ENCODE measurements around the gene WWOX. TPM values are rescaled to one million over a fixed set of nuclear protein-coding genes. Genes with fewer than 3 reads are reported as not detected.

WWOX gene
- total and polyA plus RNA-seq, 2 of the 4 experiments (the other 2 are of a cell fraction): 2.7 to 5.4 TPM

GRCh38 chr16:79004309-79004708 is 904.9 kb downstream of the WWOX start:
- ChIA-PET CTCF (no interaction called here), POLR2A (ENCODE audit: unreplicated experiment) (no interaction called here)
- H4K5ac ChIP-seq (ENCODE audit: low read depth, low read length): no peak overlapping the region
- H3K79me1 ChIP-seq (ENCODE audit: low read depth in 1 of 2, low read length in 2 of 2): no peaks in the 10 kb centered on the region
- 93% methylated on average over 4 of the region's 12 CpGs; no CpG with 5 or more reads in 1 of the 2 experiments for WGBS, 2 experiments (ENCODE audit: extremely low coverage in 2 of 2, insufficient read length in 1 of 2)
- no peaks in the 10 kb centered on the region for H3K9me1 ChIP-seq (ENCODE audit: insufficient read depth, low read length)
- no peak overlapping the region for H3K4me2 ChIP-seq (ENCODE audit: low read depth, low read length)
- no peak overlapping the region for H2AK5ac ChIP-seq (ENCODE audit: low read depth, low read length)
- H3K4me3 ChIP-seq (ENCODE audit: insufficient read depth, low read depth, low read length): no peak overlapping the region
- H2BK20ac ChIP-seq (ENCODE audit: low read depth, low read length): no peak overlapping the region
- H4K8ac ChIP-seq (ENCODE audit: low read depth in 2 of 2, low read length in 2 of 2): no peak overlapping the region
- no peaks in the 10 kb centered on the region for H3K4me1 ChIP-seq (ENCODE audit: control insufficient read depth, insufficient read depth, low read length)
- no peak overlapping the region for H3K18ac ChIP-seq (ENCODE audit: low read depth, low read length)
- no peak overlapping the region for H2AFZ ChIP-seq (replicated peaks; ENCODE audit: low read length, poor library complexity)
- no peak overlapping the region for H3K4ac ChIP-seq (ENCODE audit: low read depth, low read length)
- no peak overlapping the region for H3K23ac ChIP-seq (ENCODE audit: low read depth, low read length)
- no peak overlapping the region for H2BK15ac ChIP-seq (ENCODE audit: low read depth, low read length)
- H2AK9ac ChIP-seq (replicated peaks; ENCODE audit: low read depth, low read length, poor library complexity): no peak overlapping the region
- H3K56ac ChIP-seq (ENCODE audit: extremely low read depth, insufficient read depth, low read length): no peak overlapping the region
- BruUV-seq (replicated peaks): no TSS peak
- no peaks in the 10 kb centered on the region for H3K27me3 ChIP-seq (ENCODE audit: control insufficient read depth, insufficient read depth, low read length)
- TF ChIP-seq MAZ (IDR thresholded peaks at IDR 0.05; ENCODE audit: borderline replicate concordance, low read depth, low read length) (no peak), POLR2A (IDR thresholded peaks at IDR 0.05; ENCODE audit: low read depth, low read length) (no peak), CEBPB (IDR thresholded peaks at IDR 0.05; ENCODE audit: low read depth, low read length) (no peak), NFE2L2 (IDR thresholded peaks at IDR 0.05; ENCODE audit: low read depth, low read length) (no peak), RCOR1 (IDR thresholded peaks at IDR 0.05; ENCODE audit: insufficient replicate concordance, low read length) (no peak), MAFK (IDR thresholded peaks at IDR 0.05; ENCODE audit: low read depth, low read length) (no peak), SMC3 (IDR thresholded peaks at IDR 0.05; ENCODE audit: low read depth, low read length) (no peak), RFX5 (IDR thresholded peaks at IDR 0.05; ENCODE audit: low read depth, low read length) (no peak), BHLHE40 (IDR thresholded peaks at IDR 0.05; ENCODE audit: low read depth, low read length) (no peak), RAD21 (IDR thresholded peaks at IDR 0.05; ENCODE audit: low read length) (no peak), CHD1 (IDR thresholded peaks at IDR 0.05; ENCODE audit: low read depth, low read length) (no peak), FOS (IDR thresholded peaks at IDR 0.05; ENCODE audit: low read depth, low read length) (no peak), MXI1 (IDR thresholded peaks at IDR 0.05; ENCODE audit: borderline replicate concordance, low read depth, low read length) (no peak)
- TF ChIP-seq, protein P1, sequence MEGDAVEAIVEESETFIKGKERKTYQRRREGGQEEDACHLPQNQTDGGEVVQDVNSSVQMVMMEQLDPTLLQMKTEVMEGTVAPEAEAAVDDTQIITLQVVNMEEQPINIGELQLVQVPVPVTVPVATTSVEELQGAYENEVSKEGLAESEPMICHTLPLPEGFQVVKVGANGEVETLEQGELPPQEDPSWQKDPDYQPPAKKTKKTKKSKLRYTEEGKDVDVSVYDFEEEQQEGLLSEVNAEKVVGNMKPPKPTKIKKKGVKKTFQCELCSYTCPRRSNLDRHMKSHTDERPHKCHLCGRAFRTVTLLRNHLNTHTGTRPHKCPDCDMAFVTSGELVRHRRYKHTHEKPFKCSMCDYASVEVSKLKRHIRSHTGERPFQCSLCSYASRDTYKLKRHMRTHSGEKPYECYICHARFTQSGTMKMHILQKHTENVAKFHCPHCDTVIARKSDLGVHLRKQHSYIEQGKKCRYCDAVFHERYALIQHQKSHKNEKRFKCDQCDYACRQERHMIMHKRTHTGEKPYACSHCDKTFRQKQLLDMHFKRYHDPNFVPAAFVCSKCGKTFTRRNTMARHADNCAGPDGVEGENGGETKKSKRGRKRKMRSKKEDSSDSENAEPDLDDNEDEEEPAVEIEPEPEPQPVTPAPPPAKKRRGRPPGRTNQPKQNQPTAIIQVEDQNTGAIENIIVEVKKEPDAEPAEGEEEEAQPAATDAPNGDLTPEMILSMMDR (conservative IDR thresholded peaks at IDR 0.05; ENCODE audit: low read depth, low read length): no peak
- TF ChIP-seq, protein P2, sequence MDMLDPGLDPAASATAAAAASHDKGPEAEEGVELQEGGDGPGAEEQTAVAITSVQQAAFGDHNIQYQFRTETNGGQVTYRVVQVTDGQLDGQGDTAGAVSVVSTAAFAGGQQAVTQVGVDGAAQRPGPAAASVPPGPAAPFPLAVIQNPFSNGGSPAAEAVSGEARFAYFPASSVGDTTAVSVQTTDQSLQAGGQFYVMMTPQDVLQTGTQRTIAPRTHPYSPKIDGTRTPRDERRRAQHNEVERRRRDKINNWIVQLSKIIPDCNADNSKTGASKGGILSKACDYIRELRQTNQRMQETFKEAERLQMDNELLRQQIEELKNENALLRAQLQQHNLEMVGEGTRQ (IDR thresholded peaks at IDR 0.05; ENCODE audit: low read depth, low read length): no peak
- TF ChIP-seq, protein P3, sequence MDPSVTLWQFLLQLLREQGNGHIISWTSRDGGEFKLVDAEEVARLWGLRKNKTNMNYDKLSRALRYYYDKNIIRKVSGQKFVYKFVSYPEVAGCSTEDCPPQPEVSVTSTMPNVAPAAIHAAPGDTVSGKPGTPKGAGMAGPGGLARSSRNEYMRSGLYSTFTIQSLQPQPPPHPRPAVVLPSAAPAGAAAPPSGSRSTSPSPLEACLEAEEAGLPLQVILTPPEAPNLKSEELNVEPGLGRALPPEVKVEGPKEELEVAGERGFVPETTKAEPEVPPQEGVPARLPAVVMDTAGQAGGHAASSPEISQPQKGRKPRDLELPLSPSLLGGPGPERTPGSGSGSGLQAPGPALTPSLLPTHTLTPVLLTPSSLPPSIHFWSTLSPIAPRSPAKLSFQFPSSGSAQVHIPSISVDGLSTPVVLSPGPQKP (IDR thresholded peaks at IDR 0.05; ENCODE audit: borderline replicate concordance, low read depth, low read length): no peak
- no peak overlapping the region for H4K91ac ChIP-seq (ENCODE audit: insufficient read depth, low read depth, low read length)
- no peak overlapping the region for H3K9ac ChIP-seq (ENCODE audit: low read depth, low read length)
- H3K14ac ChIP-seq (replicated peaks; ENCODE audit: low read depth, low read length): no peak overlapping the region
- ATAC-seq (ENCODE audit: low read depth) (no peak), DNase-seq (no peak)
- in situ Hi-C loops (cut with MboI; ENCODE audit: low sequenced_read_pairs) (no loop called here), intact Hi-C loops (cut with micrococcal nuclease) (no loop called here), dilution Hi-C loops (cut with HindIII; ENCODE audit: low sequenced_read_pairs, unreplicated experiment) (no loop called here)
- H4K20me1 ChIP-seq (ENCODE audit: insufficient read depth, low read length): no peaks in the 10 kb centered on the region
- no peak overlapping the region for H2BK5ac ChIP-seq (ENCODE audit: low read depth, low read length, poor library complexity, severe bottlenecking)
- H3K36me3 ChIP-seq (ENCODE audit: control insufficient read depth, insufficient read depth, low read length): no peaks in the 10 kb centered on the region
- H3K27ac ChIP-seq (ENCODE audit: insufficient read depth, low read length): no peak overlapping the region
- peaks cover 47% of the 10 kb centered on the region for H3K9me3 ChIP-seq (ENCODE audit: control insufficient read depth, insufficient read depth, low read length)
- H2BK120ac ChIP-seq (ENCODE audit: low read depth, low read length): no peak overlapping the region
